NCI-H748 (cell line): ENCODE results near the gene PSMA1.
A peak's percentile ranks its signal among the peaks of the same experiment; 100 is the strongest.
"Not testable (repeated sequence)": the region's sequence is repeated elsewhere in the genome, so short reads cannot be mapped to it uniquely, and the experiment has no call there.

Experiments
- DNase-seq: peaks from one replicate; lab custom pipeline; 2025; ENCODE audit not compliant: unreplicated experiment; lab: John Stamatoyannopoulos, UW

The PSMA1 gene

GRCh38 chr11:14535166-14535565 lies 15.0 kb upstream of the PSMA1 start:
- not testable (repeated sequence) for DNase-seq

DNA sequence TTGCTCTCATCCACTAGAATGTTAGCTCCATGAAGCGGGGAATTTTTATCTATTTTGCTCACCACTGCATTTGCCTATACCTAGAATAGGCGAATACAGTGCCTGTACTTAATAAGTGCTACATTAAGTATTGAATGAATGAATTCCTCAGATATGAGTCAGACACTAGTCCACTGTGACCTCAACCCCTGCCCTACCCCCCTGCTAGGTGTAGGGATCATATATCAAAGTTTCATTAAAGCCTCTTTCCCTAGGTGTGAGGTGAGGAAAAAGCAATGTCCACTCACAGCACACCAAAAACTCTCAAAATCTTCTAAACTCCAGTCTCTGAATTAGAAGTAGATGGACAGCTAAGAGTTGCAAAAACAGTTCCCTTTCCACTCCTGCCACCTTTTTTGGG lies 9.8 kb upstream of the PSMA1 start:
- DNase-seq = no peak

DNA sequence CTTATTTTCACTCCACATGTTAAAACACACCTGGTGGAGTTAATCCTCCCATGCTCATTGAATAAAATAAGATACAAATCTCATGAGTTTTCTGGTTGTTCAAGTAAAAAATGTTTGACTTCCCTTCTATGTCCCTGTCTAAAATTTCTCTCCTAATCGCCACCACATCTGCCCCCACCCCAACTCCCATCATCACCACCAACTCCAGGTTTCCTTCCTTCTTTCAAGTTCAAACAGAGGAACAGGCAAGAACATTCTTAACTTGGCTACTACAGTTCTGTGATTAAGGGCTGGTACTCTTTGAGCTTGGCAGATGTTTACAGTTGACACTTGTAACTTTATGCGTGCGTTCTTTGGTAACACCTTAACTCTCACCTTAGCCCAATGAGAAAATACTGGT lies 9.1 kb upstream of the PSMA1 start:
- no peak for DNase-seq

GRCh38 chr11:14522801-14523200 lies 2.6 kb upstream of the PSMA1 start:
- DNase-seq = no peak

DNA sequence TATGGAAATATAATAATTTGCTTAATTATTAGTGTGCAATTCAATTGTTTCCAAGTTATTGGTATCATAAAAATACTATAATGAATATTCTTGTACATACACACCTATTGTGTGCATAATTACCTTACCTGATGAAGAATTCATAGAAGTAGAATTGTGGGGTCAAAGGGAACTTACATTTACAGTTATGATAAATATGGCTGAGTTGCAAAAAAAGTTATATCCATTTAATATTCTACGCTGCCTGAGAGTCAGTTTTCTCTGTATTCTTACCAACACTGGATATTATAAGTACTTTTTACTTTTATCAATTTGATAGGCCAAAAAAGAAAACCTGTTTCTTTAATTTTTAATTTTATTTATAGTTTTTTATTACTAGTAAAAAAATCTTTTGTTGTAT lies 2.1 kb upstream of the PSMA1 start:
- no peak for DNase-seq

GRCh38 chr11:14520747-14521151 lies 563 bp upstream of the PSMA1 start:
- peak; percentile 51 for DNase-seq

DNA sequence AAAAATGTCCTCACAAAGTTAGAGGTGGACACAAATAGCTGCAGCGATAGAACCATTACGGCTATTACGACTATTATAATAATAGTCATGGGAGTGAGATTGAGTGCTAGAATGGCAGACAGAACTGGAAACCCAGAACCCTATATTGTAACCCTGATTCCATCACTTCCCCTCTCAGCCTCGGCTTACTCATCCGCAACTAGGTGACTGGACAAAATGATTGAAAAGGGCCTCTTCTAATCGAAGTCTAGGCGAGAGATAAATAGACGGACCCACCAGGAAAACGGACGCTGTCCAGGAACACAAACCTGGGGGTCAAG lies 629 bp downstream of the PSMA1 start:
- DNase-seq = peak; percentile 40

- DNase-seq = no peak
Observed at GRCh38 chr11:14518820-14519219, 1.4 kb downstream of the PSMA1 start.

DNA sequence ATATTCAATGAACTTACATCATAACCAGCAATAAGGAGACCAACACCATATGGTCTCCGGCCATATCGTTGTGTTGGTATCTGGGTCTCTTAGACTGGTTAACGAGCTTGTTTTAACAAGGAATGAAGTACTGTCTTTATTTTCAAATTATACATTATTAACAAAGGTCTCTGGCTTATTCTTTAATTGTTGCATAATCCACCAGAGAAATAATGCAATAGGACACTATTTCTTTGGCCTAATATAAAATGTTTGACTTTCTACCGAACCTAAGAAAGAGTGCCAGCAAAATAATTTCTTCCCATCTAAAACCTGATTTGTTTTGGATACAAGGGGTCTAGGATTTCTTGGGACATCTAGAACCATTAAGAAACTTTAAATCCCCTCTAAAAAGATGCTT lies 6.4 kb downstream of the PSMA1 start:
- no peak for DNase-seq

DNA sequence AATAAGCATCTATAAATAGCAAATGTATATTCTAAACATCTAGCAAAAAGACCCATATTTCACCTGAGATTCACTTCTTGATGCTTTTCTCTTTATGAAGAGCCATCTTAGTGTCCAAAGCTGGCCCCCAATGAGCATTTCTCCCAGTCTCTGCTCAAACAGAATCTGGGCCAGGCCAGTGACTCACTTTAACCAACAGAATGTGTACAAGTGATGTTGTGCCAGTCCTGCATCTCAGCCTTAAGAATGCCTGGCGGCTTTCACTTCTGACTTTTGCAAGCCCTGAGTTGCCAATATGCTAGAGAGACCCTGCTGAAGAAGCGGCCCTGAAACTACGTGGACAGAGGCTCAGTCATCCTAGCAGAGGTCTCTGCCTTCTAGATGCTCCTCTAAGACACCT lies 13.7 kb downstream of the PSMA1 start:
- no peak for DNase-seq

GRCh38 chr11:14503023-14503422 lies 17.2 kb downstream of the PSMA1 start:
- DNase-seq = no peak

DNA sequence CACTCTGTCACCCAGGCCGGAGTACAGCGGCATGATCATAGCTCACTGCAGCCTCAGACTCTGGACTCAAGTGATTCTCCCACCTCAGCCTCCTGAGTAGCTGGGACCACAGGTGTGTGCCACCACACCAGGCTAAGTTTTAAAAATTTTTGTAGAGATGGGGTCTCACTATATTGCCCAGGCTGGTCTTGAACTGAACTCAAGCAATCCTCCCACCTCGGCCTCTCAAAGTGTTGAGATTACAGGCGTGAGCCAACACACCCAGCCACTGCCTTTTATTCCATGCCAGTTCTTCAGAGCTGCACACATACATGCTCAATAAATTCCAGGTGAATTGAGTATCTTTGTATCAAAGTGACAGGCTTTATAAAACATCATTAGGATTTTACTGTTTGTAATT lies 18.1 kb downstream of the PSMA1 start:
- DNase-seq = no peak

GRCh38 chr11:14500181-14500651 lies 20.0 kb downstream of the PSMA1 start:
- peak; percentile 53 for DNase-seq

GRCh38 chr11:14499560-14500180 lies 20.5 kb downstream of the PSMA1 start, which contains the start of gene COPB1:
Gene COPB1 (minus strand): TSS chr11:14499811. CDS start chr11:14498928, 883 bp downstream.
- DNase-seq = peak; percentile 92

DNA sequence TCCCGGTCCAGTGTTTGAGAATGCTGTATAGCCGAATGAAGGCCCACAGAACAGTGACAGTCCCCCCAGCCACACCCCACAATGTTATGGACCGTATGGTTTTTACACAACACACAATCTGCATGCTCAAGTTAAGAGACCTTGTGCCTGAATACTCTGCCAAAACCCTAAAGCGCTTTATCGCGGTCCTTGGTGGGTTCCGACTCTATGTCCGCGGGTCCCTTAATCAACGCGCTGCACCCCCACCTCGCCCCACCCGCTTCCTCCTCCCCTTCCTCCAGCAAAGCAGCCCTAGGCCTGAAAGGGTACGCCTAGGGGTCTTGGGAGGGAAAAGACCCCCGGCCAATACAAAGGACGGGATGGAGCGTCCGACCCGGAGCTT lies 21.0 kb downstream of the PSMA1 start:
- peak; percentile 46 for DNase-seq

- no peak for DNase-seq
Observed at GRCh38 chr11:14480716-14481115, 39.5 kb downstream of the PSMA1 start.

DNA sequence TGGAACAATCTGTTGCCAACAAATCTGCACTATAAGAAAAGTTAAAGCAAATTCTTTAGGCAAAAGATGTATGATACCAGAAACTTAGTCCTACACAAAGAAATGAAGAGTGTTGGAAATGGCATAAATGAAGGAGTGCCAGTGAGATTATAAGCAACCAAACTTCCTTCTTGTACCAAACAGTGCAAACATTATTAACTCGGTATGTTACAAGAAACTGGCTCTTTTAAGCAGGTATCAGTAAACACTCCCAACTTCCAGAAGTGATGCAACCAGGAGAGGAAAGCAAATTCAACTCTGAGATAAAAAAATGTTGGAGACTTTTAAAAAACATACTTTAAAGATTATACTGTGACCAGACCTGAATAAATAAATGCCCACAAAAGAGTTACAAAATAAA lies 49.1 kb downstream of the PSMA1 start:
- DNase-seq = no peak

- no peak for DNase-seq
Observed at GRCh38 chr11:14463623-14464022, 56.6 kb downstream of the PSMA1 start.

DNA sequence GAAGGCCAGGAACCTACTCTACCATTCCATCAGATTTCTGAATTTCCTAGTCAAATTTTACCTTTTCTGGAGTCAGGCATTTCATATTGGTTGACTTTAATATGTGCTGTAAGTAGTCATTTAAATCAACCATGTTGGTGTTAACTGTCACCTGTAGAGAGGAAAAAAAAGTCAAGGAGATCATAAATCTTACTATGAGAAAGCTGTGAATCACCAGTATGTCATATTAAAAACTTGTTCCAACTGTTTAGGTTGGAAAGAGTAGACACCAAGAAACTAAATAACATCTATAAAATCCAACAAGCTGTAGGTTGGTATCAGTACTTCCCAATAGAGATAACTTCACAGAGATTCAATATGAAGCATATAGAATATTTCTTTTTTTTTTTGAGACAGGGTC lies 60.0 kb downstream of the PSMA1 start:
- no peak for DNase-seq

DNA sequence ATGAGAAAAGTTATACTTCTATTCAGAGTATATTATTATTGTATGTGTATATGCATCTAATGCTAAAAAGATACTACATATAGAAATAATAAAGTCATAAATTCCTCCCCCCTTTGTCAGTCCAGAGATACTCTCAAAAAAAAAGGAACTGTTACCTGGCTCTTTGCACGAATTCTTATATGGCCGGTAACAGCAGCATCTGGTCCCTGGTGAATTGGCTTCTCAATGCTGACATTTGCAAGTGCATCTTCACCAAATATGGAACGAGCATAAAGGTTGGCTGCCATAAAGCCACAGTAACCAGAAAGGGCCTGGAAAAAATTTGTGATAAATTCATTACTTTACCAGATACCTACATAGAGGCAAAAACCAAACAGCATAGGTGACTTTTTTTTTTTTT lies 61.8 kb downstream of the PSMA1 start:
- DNase-seq = no peak

DNA sequence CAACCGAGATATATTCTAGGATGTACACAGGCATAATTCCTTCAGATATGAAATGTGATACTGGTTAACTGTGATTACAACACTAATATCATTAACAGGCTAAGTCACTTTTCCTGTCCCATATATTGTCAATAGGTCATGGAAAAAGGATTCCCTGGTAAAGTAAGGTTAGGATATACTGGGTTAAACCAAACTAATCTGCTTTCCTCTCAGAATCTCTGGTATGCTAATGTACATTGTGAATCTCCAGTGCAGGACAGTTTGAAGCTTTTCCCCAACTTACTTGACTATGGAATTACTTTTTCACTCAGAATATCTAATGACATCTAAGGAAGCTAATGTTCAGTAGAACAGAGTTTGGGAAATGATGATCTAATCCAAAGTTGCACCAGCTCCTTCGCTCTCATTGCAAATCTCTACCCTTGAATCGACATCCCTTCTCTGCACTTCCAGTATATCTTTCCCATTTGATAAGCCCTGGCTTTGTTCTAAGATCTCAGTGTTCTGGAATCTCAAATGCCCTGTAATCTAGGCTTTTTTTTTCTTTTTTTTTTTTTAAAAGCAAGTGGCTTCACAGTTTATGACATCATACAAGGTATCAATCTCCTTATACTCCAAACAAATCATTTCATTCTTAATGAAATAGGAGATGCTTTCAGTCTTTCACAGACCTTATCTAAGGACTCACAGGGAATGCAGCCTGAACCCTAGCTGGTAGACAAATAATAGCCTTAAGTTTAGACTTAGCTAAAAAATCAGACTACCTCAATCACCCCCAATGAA lies 64.3 kb downstream of the PSMA1 start:
- no peak for DNase-seq
